ENCODE measurements around the gene LIF. TPM values are rescaled to one million over a fixed set of nuclear protein-coding genes. Genes with fewer than 3 reads are reported as not detected.

Gene LIF
- total RNA-seq, 2 experiments from 2014 or later, result 0.06 TPM; not detected in 1

GRCh38 chr22:30198921-30199320 is 47.6 kb downstream of the LIF start:
- Histone ChIP-seq H2AFZ (ENCODE audit: low read length) (peak overlapping the region; percentile 45; the same call in 1 of the 2 replicates), H3K36me3 (ENCODE audit: insufficient read depth, low read length) (no peaks in the 10 kb centered on the region), H3K4me1 (ENCODE audit: insufficient read depth, low read length, poor library complexity, severe bottlenecking) (peaks cover 17% of the 10 kb centered on the region), H3K9me3 (ENCODE audit: low read length) (no peaks in the 10 kb centered on the region), H3K9me2 (ENCODE audit: insufficient read depth, low read length) (no peaks in the 10 kb centered on the region), H4K20me1 (ENCODE audit: insufficient read depth, low read length) (no peaks in the 10 kb centered on the region), H3K4me2 (ENCODE audit: low read length) (no peak overlapping the region), H3K4me3 (ENCODE audit: low read depth, low read length, poor library complexity, severe bottlenecking) (no peak overlapping the region), H3K79me2 (ENCODE audit: insufficient read depth, low read depth, low read length) (no peaks in the 10 kb centered on the region), H3K27ac (ENCODE audit: low read depth, low read length, poor library complexity, severe bottlenecking) (no peak overlapping the region)
- no TSS peak for BruUV-seq (replicated peaks)
- intact Hi-C loops (cut with micrococcal nuclease; ENCODE audit: unreplicated experiment), result no loop called here
- CTCF ChIA-PET (ENCODE audit: unreplicated experiment), result no interaction called here
- POLR2A ChIA-PET, result no interaction called here
- no peak for TF ChIP-seq EZH2phosphoT487 (IDR thresholded peaks at IDR 0.05; ENCODE audit: borderline replicate concordance, low read depth, low read length)
- TF ChIP-seq, protein P1, sequence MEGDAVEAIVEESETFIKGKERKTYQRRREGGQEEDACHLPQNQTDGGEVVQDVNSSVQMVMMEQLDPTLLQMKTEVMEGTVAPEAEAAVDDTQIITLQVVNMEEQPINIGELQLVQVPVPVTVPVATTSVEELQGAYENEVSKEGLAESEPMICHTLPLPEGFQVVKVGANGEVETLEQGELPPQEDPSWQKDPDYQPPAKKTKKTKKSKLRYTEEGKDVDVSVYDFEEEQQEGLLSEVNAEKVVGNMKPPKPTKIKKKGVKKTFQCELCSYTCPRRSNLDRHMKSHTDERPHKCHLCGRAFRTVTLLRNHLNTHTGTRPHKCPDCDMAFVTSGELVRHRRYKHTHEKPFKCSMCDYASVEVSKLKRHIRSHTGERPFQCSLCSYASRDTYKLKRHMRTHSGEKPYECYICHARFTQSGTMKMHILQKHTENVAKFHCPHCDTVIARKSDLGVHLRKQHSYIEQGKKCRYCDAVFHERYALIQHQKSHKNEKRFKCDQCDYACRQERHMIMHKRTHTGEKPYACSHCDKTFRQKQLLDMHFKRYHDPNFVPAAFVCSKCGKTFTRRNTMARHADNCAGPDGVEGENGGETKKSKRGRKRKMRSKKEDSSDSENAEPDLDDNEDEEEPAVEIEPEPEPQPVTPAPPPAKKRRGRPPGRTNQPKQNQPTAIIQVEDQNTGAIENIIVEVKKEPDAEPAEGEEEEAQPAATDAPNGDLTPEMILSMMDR (conservative IDR thresholded peaks at IDR 0.05; ENCODE audit: low read length), result no peak
- no peak for DNase-seq (ENCODE audit: low spot score)

DNA sequence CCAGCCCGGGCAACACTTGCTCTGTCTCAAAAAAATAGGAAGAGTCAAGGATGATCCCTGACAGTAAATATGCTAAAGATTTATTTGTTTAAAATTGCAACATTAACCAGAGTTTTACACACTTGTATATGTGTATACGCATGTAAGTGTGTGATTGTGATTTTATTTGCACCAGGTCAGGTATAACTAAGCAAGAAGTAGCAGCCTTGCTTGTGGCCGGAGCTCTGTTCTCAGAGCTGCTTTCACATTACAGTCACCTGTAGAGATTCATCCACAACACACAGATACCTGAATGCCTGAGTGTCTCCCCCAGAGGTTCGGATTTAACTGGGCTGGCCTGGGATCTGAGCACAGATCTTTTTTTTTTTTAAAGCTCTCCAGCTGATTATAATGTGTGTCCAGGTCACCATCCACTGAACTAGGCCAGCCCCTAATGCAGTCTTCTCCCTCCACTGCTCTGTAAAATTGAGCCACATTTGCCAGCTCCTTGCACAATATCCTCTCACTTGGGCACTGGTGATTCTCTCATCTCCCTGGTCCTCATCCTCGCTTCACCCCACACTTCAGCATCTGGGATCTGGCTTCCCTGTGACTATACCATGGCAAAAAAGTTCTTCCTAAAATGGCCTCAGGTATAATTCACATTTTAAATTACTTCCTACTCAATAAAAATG is 48.3 kb downstream of the LIF start:
- CTCF ChIA-PET (ENCODE audit: unreplicated experiment), result no interaction called here
- BruUV-seq (replicated peaks), result no TSS peak
- no peak for DNase-seq (ENCODE audit: low spot score)
- Histone ChIP-seq H2AFZ (ENCODE audit: low read length) (no peak overlapping the region), H3K36me3 (ENCODE audit: insufficient read depth, low read length) (no peaks in the 10 kb centered on the region), H3K27ac (ENCODE audit: low read depth, low read length, poor library complexity, severe bottlenecking) (no peak overlapping the region), H3K4me1 (ENCODE audit: insufficient read depth, low read length, poor library complexity, severe bottlenecking) (peaks cover 17% of the 10 kb centered on the region), H3K9me3 (ENCODE audit: low read length) (no peaks in the 10 kb centered on the region), H3K4me2 (ENCODE audit: low read length) (no peak overlapping the region), H3K4me3 (ENCODE audit: low read depth, low read length, poor library complexity, severe bottlenecking) (no peak overlapping the region), H3K79me2 (ENCODE audit: insufficient read depth, low read depth, low read length) (no peaks in the 10 kb centered on the region), H4K20me1 (ENCODE audit: insufficient read depth, low read length) (no peaks in the 10 kb centered on the region), H3K9me2 (ENCODE audit: insufficient read depth, low read length) (no peaks in the 10 kb centered on the region)
- TF ChIP-seq EZH2phosphoT487 (IDR thresholded peaks at IDR 0.05; ENCODE audit: borderline replicate concordance, low read depth, low read length), result no peak
- TF ChIP-seq, protein P1 (conservative IDR thresholded peaks at IDR 0.05; ENCODE audit: low read length), result no peak
- intact Hi-C loops (cut with micrococcal nuclease; ENCODE audit: unreplicated experiment), result no loop called here
- POLR2A ChIA-PET, result no interaction called here

- peak overlapping the region; percentile 41 for H3K4me2 ChIP-seq (ENCODE audit: low read length)
- H3K79me2 ChIP-seq (ENCODE audit: insufficient read depth, low read depth, low read length), result no peaks in the 10 kb centered on the region
- intact Hi-C loops (cut with micrococcal nuclease; ENCODE audit: unreplicated experiment), result no loop called here
- BruUV-seq (replicated peaks), result no TSS peak
- ChIA-PET POLR2A (no interaction called here), CTCF (ENCODE audit: unreplicated experiment) (no interaction called here)
- H3K9me2 ChIP-seq (ENCODE audit: insufficient read depth, low read length), result no peaks in the 10 kb centered on the region
- H3K27ac ChIP-seq (ENCODE audit: low read depth, low read length, poor library complexity, severe bottlenecking), result peak overlapping the region; percentile 22
- no peaks in the 10 kb centered on the region for H3K9me3 ChIP-seq (ENCODE audit: low read length)
- peak overlapping the region; percentile 83 for H2AFZ ChIP-seq (ENCODE audit: low read length)
- DNase-seq (ENCODE audit: low spot score), result no peak
- H3K4me3 ChIP-seq (ENCODE audit: low read depth, low read length, poor library complexity, severe bottlenecking), result no peak overlapping the region
- no peaks in the 10 kb centered on the region for H4K20me1 ChIP-seq (ENCODE audit: insufficient read depth, low read length)
- H3K4me1 ChIP-seq (ENCODE audit: insufficient read depth, low read length, poor library complexity, severe bottlenecking), result peaks cover 24% of the 10 kb centered on the region
- TF ChIP-seq, protein P1 (conservative IDR thresholded peaks at IDR 0.05; ENCODE audit: low read length), result no peak
- no peaks in the 10 kb centered on the region for H3K36me3 ChIP-seq (ENCODE audit: insufficient read depth, low read length)
Measured at GRCh38 chr22:30197389-30197788, 49.2 kb downstream of the LIF start.

Measured in OCI-LY7 (cell line).